Activated CD4-positive, CD25-positive, alpha-beta regulatory T cell treated with anti-CD3 and anti-CD28 coated beads, Interleukin-2, amount 50 U/mL, for 72 hours (primary cell): ENCODE data around the gene ETS2.
A peak's percentile ranks its signal among the peaks of the same experiment; 100 is the strongest.

Experiments
- DNase-seq: peaks from one replicate; pipeline ENCODE4 v3.0.0; 2021

The ETS2 gene

GRCh38 chr21:38805328-38806152 is at the start of gene ETS2:
TSS of gene ETS2 (plus strand) at chr21:38805929. CDS start at chr21:38810035, 4,106 bp downstream.
- peak; percentile 74 for DNase-seq

- DNase-seq: no peak
Observed at GRCh38 chr21:38756746-38757145, 49.0 kb upstream of the ETS2 start.

GRCh38 chr21:38758501-38759214 is 47.1 kb upstream of the ETS2 start:
- DNase-seq: no peak

- no peak for DNase-seq
Observed at GRCh38 chr21:38759413-38759812, 46.3 kb upstream of the ETS2 start.

GRCh38 chr21:38760017-38760761 is 45.5 kb upstream of the ETS2 start:
- no peak for DNase-seq

DNA sequence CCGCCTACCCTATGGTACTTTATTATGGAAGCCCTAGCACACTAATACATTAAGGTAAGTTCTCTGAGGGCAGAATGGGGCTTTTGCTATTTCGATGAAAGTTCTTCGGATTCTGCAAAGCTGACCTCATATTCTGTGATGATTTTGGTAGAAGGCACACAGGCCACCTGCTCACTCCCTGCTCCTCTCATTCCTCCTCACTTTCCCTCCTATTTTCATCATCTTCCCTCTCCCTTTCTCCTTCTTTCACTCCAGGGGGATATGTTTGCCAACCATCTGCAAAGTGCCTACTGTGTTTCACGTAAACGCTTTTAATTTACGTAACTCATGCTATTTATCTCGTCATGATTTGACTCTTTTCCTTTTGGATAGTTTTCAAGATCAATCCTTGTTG is 45.0 kb upstream of the ETS2 start:
- DNase-seq: no peak

GRCh38 chr21:38761531-38761930 is 44.2 kb upstream of the ETS2 start:
- DNase-seq: no peak

DNA sequence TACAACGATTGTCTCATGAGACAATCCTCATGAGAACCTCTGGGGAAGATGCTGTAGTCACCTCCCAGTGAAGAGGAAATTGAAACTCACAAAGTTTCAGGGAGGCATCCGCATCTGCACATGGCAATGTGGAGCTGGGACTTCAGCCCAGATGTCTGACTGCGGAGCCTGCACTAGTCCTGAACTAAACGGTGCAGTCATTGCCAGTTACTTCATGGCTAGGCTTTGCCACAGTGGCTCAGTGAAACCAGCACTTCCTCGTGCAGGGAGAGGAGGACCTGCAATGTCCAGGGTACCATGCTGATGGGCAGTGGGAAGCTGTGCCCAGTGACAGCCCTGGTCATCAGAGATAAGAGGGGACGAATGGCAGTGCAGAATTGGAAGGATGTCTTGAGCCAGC is 40.7 kb upstream of the ETS2 start:
- DNase-seq: no peak

DNA sequence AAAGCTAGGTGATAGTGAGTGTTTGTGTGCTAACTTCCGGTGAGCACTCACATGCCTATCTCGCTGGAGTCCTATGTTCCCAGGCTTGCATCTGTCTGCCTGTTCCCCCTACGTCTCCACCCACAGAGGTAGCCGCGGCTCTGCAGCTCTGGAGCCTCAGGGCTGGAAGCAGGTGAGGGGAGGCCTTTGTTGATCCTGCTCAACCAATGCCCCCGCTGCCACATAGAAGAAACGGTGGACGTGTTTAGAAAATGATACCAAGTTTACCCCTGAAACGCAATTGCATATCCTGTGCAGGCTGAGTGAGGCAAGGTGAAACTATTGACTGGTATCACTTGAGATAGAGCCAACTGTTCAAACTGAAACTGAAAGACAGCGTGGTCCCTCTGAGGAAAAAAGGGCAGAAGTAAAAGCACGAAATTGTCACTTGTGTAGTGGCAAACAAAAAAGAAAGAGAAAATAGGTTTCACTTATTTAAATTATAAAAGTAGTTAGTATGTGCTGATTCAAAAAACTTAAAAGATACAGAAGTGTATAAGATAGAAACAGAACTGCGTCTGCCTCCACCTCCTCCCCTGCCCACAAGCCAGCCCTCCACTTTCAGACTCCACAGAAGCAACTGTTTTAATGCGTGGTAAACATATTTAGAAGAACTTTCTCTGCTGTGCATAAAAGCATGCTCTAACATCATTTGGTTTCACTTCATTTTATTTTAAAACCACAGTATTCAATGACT is 38.6 kb upstream of the ETS2 start:
- peak; percentile 53 for DNase-seq

DNA sequence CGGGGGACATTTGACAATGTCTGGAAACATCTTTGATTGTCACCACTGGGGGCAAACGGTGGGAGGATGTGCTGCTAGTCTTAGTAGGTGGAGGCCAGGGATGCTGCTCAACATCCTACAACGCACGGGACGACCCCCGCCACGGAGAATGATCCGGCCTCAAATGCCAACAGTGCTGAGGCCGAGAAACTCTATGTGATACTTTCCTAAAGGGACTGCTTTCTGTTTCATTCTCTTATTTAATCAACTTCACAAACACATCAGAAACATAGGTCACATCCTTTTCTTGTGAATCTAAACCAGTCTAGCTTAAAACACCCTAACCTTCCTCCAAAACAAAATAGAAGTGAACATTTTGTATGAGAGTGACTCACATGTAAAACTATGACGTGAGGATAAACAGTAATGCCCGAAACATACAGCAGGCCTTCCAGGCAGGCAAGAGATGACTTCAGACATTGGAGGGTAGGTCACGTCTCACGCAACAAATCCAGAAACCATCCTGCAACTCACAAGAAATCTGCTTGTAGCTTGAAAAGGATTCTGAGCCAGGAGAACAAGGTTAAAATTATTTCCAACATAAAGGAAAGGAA is 37.2 kb upstream of the ETS2 start:
- DNase-seq: peak; percentile 36

DNA sequence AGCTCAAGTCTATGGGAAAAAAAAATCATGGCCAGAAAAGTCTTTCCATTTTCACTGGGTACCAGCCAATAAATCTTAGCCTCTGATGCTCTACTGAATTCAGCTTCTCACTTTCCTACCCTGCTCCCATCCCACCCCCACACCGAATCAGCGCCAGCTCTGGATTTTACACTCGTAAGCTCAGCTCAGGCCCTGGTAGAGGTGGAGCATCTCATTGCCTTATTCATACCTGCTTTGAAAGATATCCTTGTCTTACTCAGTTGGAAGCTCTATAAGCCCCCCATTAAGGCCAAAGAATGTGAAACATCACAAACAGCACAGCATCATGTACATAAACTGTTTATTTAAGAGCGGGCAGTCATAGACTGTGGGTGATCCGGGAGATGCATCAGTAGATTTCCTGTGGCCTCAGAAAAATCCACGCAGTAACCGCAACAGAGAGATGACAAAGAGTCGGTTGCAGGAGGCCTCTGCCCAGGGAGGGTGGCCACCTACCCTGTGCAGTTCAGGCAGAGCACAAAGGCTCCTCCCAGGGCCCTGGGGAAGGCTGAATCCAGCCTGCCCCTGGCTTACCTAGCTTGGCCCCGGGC is 36.4 kb upstream of the ETS2 start:
- DNase-seq: no peak

GRCh38 chr21:38770660-38771059 is 35.1 kb upstream of the ETS2 start:
- DNase-seq: no peak

- no peak for DNase-seq
Observed at GRCh38 chr21:38771536-38771935, 34.2 kb upstream of the ETS2 start.

DNA sequence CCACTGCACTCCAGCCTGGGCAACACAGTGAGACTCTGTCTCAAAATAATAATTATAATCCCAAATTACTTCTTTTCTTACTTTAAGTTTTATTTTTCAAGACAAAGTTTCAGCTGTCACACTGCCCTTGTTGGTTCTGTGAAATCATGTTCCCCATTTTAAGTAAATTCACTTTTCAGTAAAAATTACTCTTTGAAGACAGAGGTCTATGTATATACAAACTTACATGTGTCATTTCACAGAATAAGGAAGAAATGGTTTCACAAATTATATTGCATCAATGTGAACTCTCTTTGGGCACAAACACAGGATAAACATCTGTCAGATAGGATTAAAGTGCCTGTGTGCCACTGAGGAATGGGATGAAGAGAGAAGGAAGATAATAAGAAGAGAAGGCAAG is 33.1 kb upstream of the ETS2 start:
- no peak for DNase-seq

GRCh38 chr21:38773099-38774061 is 32.3 kb upstream of the ETS2 start:
- DNase-seq: no peak

- DNase-seq: no peak
Observed at GRCh38 chr21:38774152-38774551, 31.6 kb upstream of the ETS2 start.

GRCh38 chr21:38774586-38775285 is 31.0 kb upstream of the ETS2 start:
- no peak for DNase-seq

DNA sequence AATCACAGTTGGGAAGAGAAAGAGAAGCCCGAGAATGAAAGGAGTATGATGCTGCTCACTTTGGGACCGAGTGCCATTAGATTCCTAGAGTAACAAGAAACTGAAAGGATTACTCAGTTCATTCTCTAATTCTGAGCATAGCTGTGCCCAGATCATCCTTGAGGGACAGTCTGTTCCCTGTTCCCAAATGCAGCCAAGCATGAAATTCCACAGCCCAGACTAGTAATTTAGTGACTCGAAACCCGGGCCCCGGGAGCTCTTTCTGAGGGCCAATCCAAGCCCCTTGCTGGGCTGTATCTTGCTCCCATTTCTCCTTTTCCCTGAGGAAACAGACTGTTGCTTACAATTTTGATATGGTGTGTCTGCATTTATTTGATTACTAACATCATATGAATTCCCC is 30.0 kb upstream of the ETS2 start:
- no peak for DNase-seq

GRCh38 chr21:38777015-38777414 is 28.7 kb upstream of the ETS2 start:
- no peak for DNase-seq

DNA sequence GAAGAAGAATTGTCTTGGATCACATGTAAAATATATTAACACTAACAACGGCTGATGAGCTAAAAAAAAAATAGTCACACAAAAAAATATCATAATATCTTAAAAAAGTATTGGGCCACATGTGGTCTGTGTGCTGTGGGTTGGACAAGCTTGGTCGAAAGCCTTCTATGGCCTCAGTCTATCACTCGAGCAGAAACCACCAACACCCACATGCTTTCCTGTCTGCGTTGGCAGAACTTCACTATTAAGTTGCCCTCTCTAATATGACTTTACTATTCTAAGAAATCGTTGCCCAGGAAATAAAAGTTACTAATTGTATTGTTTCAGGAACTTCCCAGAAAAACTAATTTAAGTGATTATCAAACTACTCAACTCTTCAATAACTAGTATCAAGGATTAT is 28.2 kb upstream of the ETS2 start:
- no peak for DNase-seq
